HG02588 (cell line): ENCODE measurements around the gene HIPK4.
"Not testable (repeated sequence)": the region's sequence is repeated elsewhere in the genome, so short reads cannot be mapped to it uniquely, and the experiment has no call there.

Source experiments
- ATAC-seq: cut with Tn5 transposase; IDR thresholded peaks from one replicate; pipeline ENCODE4 v1.9.1; 2021; ENCODE audit warnings: mild to moderate bottlenecking, moderate library complexity; ENCODE audit not compliant: unreplicated experiment

The HIPK4 gene

DNA sequence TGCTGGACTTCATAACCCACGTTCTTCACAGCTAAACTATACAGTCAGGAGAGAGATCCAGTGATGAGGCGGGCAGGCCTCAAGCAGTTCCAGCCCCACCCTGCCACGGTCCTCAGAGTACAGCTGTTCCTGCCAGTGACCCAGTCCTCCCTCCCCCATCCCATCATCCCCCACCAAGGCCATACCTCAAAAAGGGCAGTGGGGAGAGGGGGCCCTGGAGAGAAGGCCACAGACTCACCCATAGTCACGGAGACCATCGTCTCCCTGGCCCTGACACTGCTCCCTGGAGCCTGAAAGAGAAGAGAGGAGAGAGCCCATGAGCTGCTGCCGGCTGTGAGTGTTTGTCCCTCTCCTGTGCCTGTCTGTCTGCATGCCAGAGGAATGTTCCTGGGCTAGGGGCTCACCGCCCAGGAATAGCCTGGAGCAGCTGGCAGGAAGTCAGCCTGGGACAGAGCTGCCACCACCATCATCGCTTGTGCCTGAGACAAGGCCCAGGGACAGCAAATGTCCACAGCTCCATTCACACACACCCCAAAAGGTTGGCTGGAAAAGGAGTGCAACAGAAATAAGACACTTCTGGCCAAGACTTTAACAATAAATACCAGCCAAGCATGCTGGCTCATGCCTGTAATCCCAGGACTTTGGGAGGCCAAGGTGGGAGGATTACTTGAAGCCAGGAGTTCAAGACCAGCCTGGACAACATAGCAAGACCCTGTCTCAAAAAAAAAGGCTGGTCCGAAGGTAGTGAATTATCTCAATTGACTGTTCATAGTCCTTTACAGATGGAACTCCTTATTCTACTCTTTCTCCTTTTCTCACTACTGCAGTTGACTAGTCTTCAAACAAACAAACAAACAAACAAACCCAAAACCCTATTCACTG lies 48.1 kb downstream of the HIPK4 start:
- no peak for ATAC-seq

DNA sequence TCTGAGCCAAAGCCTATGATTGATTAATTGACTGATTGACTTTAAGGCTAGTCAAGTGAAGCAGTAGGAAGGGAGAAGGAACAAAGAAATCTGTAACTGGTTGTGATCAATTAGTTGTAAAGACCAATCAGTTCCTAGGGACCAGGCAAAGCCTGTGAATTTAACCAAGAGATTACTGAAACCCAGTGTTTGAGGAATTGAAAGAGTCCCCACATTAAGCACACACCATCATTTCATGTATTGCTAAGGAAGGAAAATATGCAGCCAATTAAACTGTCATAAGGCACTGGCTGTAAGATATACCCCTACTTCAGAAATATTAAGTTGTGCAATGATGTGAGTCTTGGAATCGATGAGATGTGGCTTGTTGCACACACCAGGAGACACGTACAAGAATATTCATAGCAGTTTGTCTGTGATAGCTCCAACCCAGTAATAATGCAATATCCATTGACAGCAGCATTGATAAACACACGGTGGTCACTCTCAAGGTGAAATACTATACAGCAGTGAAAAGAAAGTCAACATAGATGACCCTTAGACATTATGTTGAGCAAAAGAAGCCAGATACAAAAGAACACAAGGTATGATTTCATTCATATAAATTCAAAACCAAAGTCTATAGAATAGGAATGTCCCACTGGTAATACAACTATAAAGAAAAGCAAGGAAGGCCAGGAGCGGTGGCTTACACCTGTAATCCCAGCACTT lies 50.8 kb downstream of the HIPK4 start:
- no peak for ATAC-seq

DNA sequence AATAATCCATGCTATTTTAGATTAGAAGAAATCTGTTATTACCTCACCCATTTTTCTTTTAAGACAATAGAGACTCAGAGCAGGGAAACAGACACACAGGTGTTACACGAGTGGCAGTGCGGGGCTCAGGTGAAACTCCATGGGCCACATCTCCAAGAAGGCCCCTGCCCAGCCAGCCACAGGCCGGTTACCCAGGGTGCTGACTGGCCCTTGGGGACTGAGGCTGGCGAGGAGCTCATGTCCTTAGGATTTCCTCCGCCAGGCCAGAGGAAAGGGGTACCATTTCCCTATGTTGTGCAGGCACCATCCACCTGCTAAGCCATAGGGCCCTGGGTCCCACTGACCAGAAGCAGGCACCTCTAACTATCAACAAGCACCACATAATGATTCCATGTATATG lies 52.4 kb downstream of the HIPK4 start:
- no peak for ATAC-seq

DNA sequence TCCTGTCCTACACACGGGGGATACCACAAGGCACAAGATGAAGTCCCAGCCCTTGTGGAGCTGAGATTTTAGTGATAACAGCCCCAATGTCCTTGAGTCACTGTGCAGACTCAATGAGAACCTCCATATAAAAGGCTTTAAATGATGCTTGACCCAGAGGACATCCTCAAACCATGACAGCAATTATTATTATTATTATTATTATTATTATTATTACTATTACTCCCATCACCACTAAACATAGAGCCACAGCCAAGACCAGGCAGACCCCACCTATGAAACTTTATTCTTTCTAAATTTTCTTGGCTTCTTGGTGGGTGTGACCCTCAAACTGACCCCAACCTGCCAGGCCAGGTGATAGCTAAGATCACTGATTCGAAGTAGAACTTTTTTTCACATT lies 52.9 kb downstream of the HIPK4 start:
- ATAC-seq: no peak

DNA sequence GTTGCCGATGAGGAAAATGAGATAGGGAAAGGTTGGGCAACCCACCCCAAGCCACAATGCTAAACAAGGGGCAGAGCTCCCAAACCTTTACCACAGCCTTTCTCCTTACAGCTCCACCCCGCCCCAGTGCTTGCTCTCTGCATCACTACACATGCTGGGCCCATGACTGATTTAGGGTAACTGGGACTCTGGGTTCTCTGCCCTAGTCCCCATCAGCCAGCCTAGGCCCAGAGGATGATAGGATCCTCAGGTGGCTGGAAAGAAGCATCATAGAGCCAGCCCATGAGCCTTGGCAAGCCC lies 53.4 kb downstream of the HIPK4 start:
- no peak for ATAC-seq

DNA sequence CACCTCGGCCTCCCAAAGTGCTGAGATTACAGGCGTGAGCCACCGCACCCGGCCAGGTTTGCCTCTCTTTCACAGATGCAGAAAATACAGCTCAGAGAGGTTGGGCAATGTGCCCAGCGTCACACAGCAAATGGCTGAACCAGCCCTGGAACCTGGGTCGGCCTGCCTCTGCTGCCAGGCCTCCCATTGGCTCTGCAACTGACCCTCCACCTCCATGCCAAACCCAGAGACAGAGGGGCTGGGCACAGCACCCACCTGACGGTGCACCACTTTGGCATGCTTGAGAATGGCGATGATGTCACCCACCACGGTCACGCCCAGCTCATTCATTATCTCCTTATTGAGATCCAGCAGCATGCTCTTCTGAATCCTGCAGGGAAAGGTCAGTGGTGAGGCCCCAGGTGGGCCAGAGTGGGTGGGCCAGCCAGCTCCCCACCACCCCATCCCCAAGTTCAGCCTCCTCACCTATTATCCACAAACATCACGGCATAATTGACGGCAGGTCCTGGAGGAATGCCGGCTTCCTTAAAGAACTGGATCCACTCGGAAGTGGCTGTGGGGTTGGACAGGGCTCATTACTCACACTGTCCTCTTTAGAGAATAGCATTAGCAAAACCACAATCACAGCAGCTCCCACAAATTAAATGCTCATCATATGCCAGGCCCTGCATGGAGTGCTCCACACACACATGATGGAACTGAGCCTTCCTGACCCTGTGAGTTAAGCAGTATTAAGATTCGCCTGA lies 54.0 kb downstream of the HIPK4 start:
- ATAC-seq: no peak

DNA sequence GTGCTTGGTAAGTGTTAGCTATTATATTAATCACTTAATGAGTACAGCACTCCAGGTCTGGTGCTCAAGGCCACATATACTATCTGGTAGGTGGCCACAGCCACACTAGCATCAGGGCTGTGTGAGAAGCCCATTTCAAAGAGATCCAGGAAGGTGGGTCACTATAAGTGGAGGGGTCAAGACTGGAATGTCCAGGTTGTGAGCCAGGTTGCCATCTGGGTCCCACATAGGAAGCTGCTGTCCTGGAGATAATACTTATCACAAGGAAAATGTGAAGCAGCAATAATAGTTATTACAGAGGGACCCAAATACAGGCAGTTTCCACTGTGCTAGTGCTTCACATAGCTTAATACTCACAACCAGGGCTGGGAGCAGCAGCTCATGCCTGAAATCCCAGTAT lies 54.9 kb downstream of the HIPK4 start:
- no peak for ATAC-seq

DNA sequence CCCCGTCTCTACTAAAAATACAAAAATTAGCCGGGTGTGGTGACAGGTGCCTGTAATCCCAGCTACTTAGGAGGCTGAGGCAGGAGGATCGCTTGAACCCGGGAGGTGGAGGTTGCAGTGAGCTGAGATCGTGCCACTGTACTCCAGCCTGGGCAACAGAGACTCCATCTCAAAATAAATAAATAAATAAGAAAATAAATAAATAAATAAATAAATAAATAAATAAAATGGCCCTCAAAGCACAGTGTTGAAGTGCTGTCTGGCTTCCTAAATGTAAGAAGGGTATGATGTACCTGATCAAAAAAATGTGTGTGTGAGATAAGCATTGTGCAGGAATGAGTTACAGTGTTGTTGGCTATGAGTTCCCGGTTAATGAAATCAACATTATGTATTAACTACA lies 56.9 kb downstream of the HIPK4 start:
- not testable (repeated sequence) for ATAC-seq

DNA sequence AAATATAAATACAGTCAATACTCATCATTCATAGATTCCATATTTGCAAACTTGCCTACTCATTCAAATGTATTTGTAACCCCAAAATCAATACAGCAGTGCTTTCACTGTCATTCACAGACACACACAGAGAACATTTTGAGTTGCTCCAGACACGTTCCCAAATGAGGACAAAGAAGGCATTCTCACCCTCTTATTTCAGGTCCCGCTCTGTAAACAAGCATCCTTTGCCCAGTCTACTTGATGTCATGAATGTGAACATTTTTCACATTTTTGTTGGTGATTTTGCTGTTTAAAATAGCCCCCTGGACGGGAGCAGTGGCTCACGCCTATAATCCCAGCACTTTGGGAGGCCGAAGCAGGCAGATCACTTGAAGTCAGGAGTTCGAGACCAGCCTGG lies 57.3 kb downstream of the HIPK4 start:
- ATAC-seq: no peak

DNA sequence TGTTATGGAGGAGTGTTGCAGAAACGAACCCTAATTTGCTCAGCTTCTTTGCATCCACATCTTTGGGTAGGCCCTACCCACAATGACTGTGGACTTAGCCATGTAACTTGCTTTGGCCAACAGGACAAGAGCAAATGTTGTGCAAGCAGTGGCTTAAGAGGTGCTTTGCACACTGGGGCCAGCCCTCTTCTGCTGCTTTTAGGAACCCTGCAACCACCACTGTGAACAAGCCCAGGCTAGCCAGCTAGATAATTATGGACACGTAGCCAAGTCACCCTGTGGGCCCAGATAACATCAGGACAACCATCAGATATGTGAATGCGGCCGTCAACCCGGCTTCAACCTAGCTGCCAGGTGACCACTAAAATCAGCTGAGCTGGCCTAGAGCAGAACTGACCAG lies 58.9 kb downstream of the HIPK4 start:
- ATAC-seq: no peak
